Natural killer cell (primary cell): ENCODE data around the gene NLK. TPM values are rescaled to one million over a fixed set of nuclear protein-coding genes. Genes with fewer than 3 reads are reported as not detected.
A peak's percentile ranks its signal among the peaks of the same experiment; 100 is the strongest.

Experiments
- ATAC-seq, 3 donors: fragments of 150-1000 bp in 2 of 3; fragments of 200-7000 bp in 1 of 3; cut with Tn5 transposase; 1 replicate in 1 of 3; 2 replicates in 2 of 3; pipeline ENCODE4 v1.10.0; 2021; ENCODE audit warnings: mild to moderate bottlenecking in 2 of 3, moderate library complexity in 2 of 3
- DNase-seq, 2 donors: peaks; one replicate each; pipeline versions ENCODE4 v3.0.0 to v3.0.0-alpha.2; 2013 to 2021; ENCODE audit warnings: mixed read lengths in 1 of 2
- H3K27ac ChIP-seq: one replicate; pipeline ENCODE4 v1.5.1; 2013; ENCODE audit warnings: mild to moderate bottlenecking, low read length
- H3K27me3 ChIP-seq: one replicate; pipeline ENCODE4 v1.6.1; 2013; ENCODE audit warnings: low read length; ENCODE audit not compliant: control insufficient read depth, insufficient read depth
- H3K36me3 ChIP-seq: one replicate; pipeline ENCODE4 v1.6.1; 2013; ENCODE audit warnings: low read length; ENCODE audit not compliant: control insufficient read depth, insufficient read depth
- H3K4me1 ChIP-seq: one replicate; pipeline ENCODE4 v1.6.1; 2013; ENCODE audit warnings: low read length; ENCODE audit not compliant: control insufficient read depth, insufficient read depth
- H3K4me3 ChIP-seq: one replicate; pipeline ENCODE4 v1.5.1; 2013; ENCODE audit warnings: low read length
- H3K9me3 ChIP-seq: one replicate; pipeline ENCODE4 v1.6.1; 2013; ENCODE audit warnings: low read length; ENCODE audit not compliant: control insufficient read depth, insufficient read depth
- H3K27ac Mint-ChIP-seq, 2 donors: one replicate each; pipeline ENCODE4 v1.8.0; 2022; ENCODE audit warnings: mild to moderate bottlenecking in 2 of 2, mixed read lengths in 2 of 2, moderate library complexity in 1 of 2
- H3K27me3 Mint-ChIP-seq, 2 donors: one replicate each; pipeline ENCODE4 v1.8.0; 2022; ENCODE audit warnings: low read depth in 2 of 2, mixed read lengths in 2 of 2
- H3K36me3 Mint-ChIP-seq: one replicate; pipeline ENCODE4 v1.8.0; 2022; ENCODE audit warnings: mixed read lengths
- H3K4me1 Mint-ChIP-seq, 2 donors: one replicate each; pipeline ENCODE4 v1.8.0; 2022; ENCODE audit warnings: mixed read lengths in 2 of 2
- H3K4me3 Mint-ChIP-seq: one replicate; pipeline ENCODE4 v1.8.0; 2022; ENCODE audit warnings: mild to moderate bottlenecking, moderate library complexity, mixed read lengths
- H3K9me3 Mint-ChIP-seq, 2 donors: one replicate each; pipeline ENCODE4 v1.8.0; 2022; ENCODE audit warnings: mixed read lengths in 2 of 2
- WGBS: methylation state at CpG from one replicate; pipeline ENCODE4 v1.1.7; 2013; ENCODE audit warnings: missing lambda C conversion rate; ENCODE audit not compliant: insufficient coverage; 5-methylcytosine and 5-hydroxymethylcytosine counted together
- intact Hi-C: fragments of 100-400 bp; cut with micrococcal nuclease; formaldehyde crosslinking; loops from one replicate; pipeline ENCODE4 v1.14.2; 2022
- total RNA-seq, 4 donors: library from RNA; stranded (reverse); fragments of 120-200 nt in 1 of 4; gene quantifications; one replicate each; pipeline versions ENCODE4 v1.2.3 to v1.2.4, GENCODE V29; 2013 to 2022
- TF ChIP-seq, protein P1 (sequence below): fragments of 200-600 bp; IDR thresholded peaks from one replicate; pipeline ENCODE4 v1.8.0; 2022; ENCODE audit warnings: antibody characterized with exemption

NLK gene
- total RNA-seq, 3 donors from 2014 or later (not counting 1 experiment from before 2014, with no cell fraction given) = 18.3 to 35.6 (median 20.8) TPM

DNA sequence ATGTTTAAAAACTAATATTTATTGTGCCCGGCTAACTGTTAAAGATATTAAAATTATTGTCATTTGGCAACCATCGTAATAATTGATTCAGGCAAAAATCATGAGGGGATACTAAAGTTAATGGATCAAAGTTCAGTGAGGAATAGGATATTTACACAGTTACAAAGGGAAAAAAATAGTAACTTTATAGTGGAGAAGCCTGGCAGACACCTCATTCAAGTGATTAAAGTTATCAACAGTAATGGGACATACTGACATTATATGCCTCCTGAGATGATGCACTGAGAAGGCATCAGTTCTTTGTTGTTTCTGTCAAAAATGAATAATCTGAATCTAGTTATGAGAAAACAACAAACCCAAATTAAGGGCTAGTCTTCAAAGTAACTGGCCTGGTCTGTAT, 77.1 kb downstream of the NLK start:
- Mint-ChIP-seq H3K36me3 (peaks cover 9% of the 10 kb centered on the region), H3K4me3 (no peak overlapping the region), H3K27me3 (no peaks in the 10 kb centered on the region), H3K9me3 (no peaks in the 10 kb centered on the region), H3K4me1 (peaks cover 22 to 30% of the 10 kb centered on the region in 2 donors), H3K27ac (peak overlapping the region in 1 of 2 donors; percentile 84)
- intact Hi-C loops = no loop called here
- H3K4me3 ChIP-seq = no peak overlapping the region
- no peaks in the 10 kb centered on the region for H3K4me1 ChIP-seq
- WGBS = 100% methylated on average over 2 of the region's 2 CpGs
- H3K27ac ChIP-seq = no peak overlapping the region
- H3K9me3 ChIP-seq = no peaks in the 10 kb centered on the region
- no peaks in the 10 kb centered on the region for H3K36me3 ChIP-seq
- no peaks in the 10 kb centered on the region for H3K27me3 ChIP-seq
- ATAC-seq (no peak), DNase-seq (no peak)
- TF ChIP-seq, protein P1, sequence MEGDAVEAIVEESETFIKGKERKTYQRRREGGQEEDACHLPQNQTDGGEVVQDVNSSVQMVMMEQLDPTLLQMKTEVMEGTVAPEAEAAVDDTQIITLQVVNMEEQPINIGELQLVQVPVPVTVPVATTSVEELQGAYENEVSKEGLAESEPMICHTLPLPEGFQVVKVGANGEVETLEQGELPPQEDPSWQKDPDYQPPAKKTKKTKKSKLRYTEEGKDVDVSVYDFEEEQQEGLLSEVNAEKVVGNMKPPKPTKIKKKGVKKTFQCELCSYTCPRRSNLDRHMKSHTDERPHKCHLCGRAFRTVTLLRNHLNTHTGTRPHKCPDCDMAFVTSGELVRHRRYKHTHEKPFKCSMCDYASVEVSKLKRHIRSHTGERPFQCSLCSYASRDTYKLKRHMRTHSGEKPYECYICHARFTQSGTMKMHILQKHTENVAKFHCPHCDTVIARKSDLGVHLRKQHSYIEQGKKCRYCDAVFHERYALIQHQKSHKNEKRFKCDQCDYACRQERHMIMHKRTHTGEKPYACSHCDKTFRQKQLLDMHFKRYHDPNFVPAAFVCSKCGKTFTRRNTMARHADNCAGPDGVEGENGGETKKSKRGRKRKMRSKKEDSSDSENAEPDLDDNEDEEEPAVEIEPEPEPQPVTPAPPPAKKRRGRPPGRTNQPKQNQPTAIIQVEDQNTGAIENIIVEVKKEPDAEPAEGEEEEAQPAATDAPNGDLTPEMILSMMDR = no peak

GRCh38 chr17:28120766-28121165, 78.3 kb downstream of the NLK start:
- Histone ChIP-seq H3K36me3 (no peaks in the 10 kb centered on the region), H3K4me3 (no peak overlapping the region), H3K4me1 (no peaks in the 10 kb centered on the region), H3K9me3 (no peaks in the 10 kb centered on the region), H3K27me3 (no peaks in the 10 kb centered on the region), H3K27ac (no peak overlapping the region)
- intact Hi-C loops = no loop called here
- no peak overlapping the region for H3K27ac Mint-ChIP-seq
- H3K36me3 Mint-ChIP-seq = peaks cover 9% of the 10 kb centered on the region
- no peak overlapping the region for H3K4me3 Mint-ChIP-seq
- H3K9me3 Mint-ChIP-seq = no peaks in the 10 kb centered on the region
- DNase-seq (no peak), ATAC-seq (no peak)
- H3K27me3 Mint-ChIP-seq = no peaks in the 10 kb centered on the region
- no CpG with 5 or more reads among the region's 1 CpG for WGBS
- TF ChIP-seq, protein P1 = no peak
- peaks cover 15 to 22% of the 10 kb centered on the region in 2 donors for H3K4me1 Mint-ChIP-seq

DNA sequence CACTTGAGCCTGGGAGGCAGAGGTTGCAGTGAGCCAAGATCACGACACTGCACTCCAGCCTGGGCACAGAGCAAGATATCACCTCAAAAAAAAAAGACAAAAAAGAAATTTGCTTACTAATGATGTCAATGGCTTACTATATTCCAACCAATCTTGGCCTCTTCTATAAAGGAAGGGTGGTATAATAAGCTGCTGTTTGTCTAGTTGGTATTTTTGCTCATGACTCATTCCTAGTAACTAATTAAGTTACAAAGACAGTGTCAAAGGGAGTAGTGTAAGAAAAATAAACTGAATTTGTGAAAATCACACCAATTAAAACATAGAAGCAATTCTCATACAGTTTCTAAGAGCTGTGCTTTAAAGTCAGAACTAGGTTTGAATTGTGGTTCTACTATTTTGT, 82.5 kb downstream of the NLK start:
- no peak for ATAC-seq

More for the DNA sequence above, 82.5 kb downstream of the NLK start:
- WGBS = no CpG with 5 or more reads among the region's 1 CpG
- Histone ChIP-seq H3K4me3 (no peak overlapping the region), H3K36me3 (no peaks in the 10 kb centered on the region), H3K27me3 (no peaks in the 10 kb centered on the region), H3K4me1 (no peaks in the 10 kb centered on the region), H3K27ac (no peak overlapping the region), H3K9me3 (no peaks in the 10 kb centered on the region)
- no peak for DNase-seq
- peaks cover 0 to 5% of the 10 kb centered on the region in 2 donors for H3K4me1 Mint-ChIP-seq
- H3K36me3 Mint-ChIP-seq = peaks cover 9% of the 10 kb centered on the region
- intact Hi-C loops = no loop called here
- TF ChIP-seq, protein P1 = no peak
- no peak overlapping the region for H3K4me3 Mint-ChIP-seq
- no peaks in the 10 kb centered on the region for H3K27me3 Mint-ChIP-seq
- no peak overlapping the region for H3K27ac Mint-ChIP-seq
- H3K9me3 Mint-ChIP-seq = no peaks in the 10 kb centered on the region
